IMR-90 (cell line): ENCODE measurements around the gene ZNF486. TPM values are rescaled to one million over a fixed set of nuclear protein-coding genes. Genes with fewer than 3 reads are reported as not detected.

ENCODE experiments used
- ATAC-seq: fragments of 200-7000 bp; cut with Tn5 transposase; 2 replicates; pipeline ENCODE4 v1.9.1; 2020; ENCODE audit warnings: low read depth, mild to moderate bottlenecking, moderate library complexity
- BruUV-seq: library from RNA; stranded (reverse); fragments of 400-500 nt; replicated peaks from 2 replicates; lab custom pipeline; 2021; lab: Mats Ljungman, UMichigan
- CTCF ChIA-PET: fragments of 300-600 bp; formaldehyde crosslinking; extraction: SDS; loops from one replicate; lab custom pipeline; 2021; ENCODE audit warnings: antibody characterized with exemption; lab: Yijun Ruan, JAX
- POLR2A ChIA-PET: fragments of 300-600 bp; sonication (Branson Sonifier 250); formaldehyde crosslinking; loops from one replicate; lab custom pipeline; 2022; ENCODE audit warnings: antibody characterized with exemption; ENCODE audit not compliant: unreplicated experiment; lab: Charles Lee
- DNase-seq: peaks from one replicate; pipeline ENCODE4 v3.0.0; 2013
- H2AFZ ChIP-seq: replicated peaks from 2 replicates; pipeline ENCODE3; 2013; ENCODE audit warnings: low read length, mild to moderate bottlenecking; ENCODE audit not compliant: poor library complexity
- H2AK5ac ChIP-seq: 2 replicates; pipeline ENCODE4 v1.6.1; 2013; ENCODE audit warnings: low read depth, low read length, inconsistent platforms
- H2AK9ac ChIP-seq: replicated peaks from 2 replicates; pipeline ENCODE3; 2013; ENCODE audit warnings: mild to moderate bottlenecking, low read depth, low read length, moderate library complexity; ENCODE audit not compliant: poor library complexity
- H2BK120ac ChIP-seq: 2 replicates; pipeline ENCODE4 v1.6.1; 2013; ENCODE audit warnings: low read depth, low read length, inconsistent platforms
- H2BK15ac ChIP-seq: 3 replicates; pipeline ENCODE4 v1.6.1; 2013; ENCODE audit warnings: low read depth, low read length, inconsistent platforms
- H2BK20ac ChIP-seq: 2 replicates; pipeline ENCODE4 v1.6.1; 2013; ENCODE audit warnings: low read depth, mild to moderate bottlenecking, inconsistent platforms, low read length, moderate library complexity
- H2BK5ac ChIP-seq: 2 replicates; pipeline ENCODE4 v1.6.1; 2013; ENCODE audit warnings: mild to moderate bottlenecking, low read depth, low read length, inconsistent platforms; ENCODE audit not compliant: poor library complexity, severe bottlenecking
- H3K14ac ChIP-seq: replicated peaks from 2 replicates; pipeline ENCODE4 v1.6.1; 2013; ENCODE audit warnings: low read depth, low read length, inconsistent platforms
- H3K18ac ChIP-seq: 2 replicates; pipeline ENCODE4 v1.6.1; 2013; ENCODE audit warnings: low read depth, low read length, control low read depth
- H3K23ac ChIP-seq: 2 replicates; pipeline ENCODE4 v1.6.1; 2013; ENCODE audit warnings: low read depth, low read length, inconsistent platforms
- H3K27ac ChIP-seq: 2 replicates; pipeline ENCODE4 v1.5.1; 2013; ENCODE audit warnings: mild to moderate bottlenecking, control low read depth, low read length; ENCODE audit not compliant: insufficient read depth
- H3K27me3 ChIP-seq: 2 replicates; pipeline ENCODE4 v1.6.1; 2013; ENCODE audit warnings: low read length; ENCODE audit not compliant: control insufficient read depth, insufficient read depth
- H3K36me3 ChIP-seq: 2 replicates; pipeline ENCODE4 v1.6.1; 2013; ENCODE audit warnings: low read length, mixed read lengths; ENCODE audit not compliant: control insufficient read depth, insufficient read depth
- H3K4ac ChIP-seq: 2 replicates; pipeline ENCODE4 v1.6.1; 2013; ENCODE audit warnings: low read depth, low read length, inconsistent platforms
- H3K4me1 ChIP-seq: 2 replicates; pipeline ENCODE4 v1.6.1; 2013; ENCODE audit warnings: low read length, mixed read lengths; ENCODE audit not compliant: control insufficient read depth, insufficient read depth
- H3K4me2 ChIP-seq: 2 replicates; pipeline ENCODE4 v1.6.1; 2013; ENCODE audit warnings: low read depth, mild to moderate bottlenecking, control low read depth, low read length, moderate library complexity
- H3K4me3 ChIP-seq: 2 replicates; pipeline ENCODE4 v1.5.1; 2013; ENCODE audit warnings: low read depth, mild to moderate bottlenecking, control low read depth, low read length, moderate library complexity; ENCODE audit not compliant: insufficient read depth
- H3K56ac ChIP-seq: 2 replicates; pipeline ENCODE4 v1.6.1; 2013; ENCODE audit warnings: low read length, inconsistent platforms; ENCODE audit not compliant: insufficient read depth; ENCODE audit errors: extremely low read depth
- H3K79me1 ChIP-seq, 2 experiments: 2 replicates each; pipeline ENCODE4 v1.6.1; 2013; ENCODE audit warnings: low read length in 2 of 2, inconsistent platforms in 1 of 2, low read depth in 1 of 2
- H3K9ac ChIP-seq: 2 replicates; pipeline ENCODE4 v1.6.1; 2013; ENCODE audit warnings: low read depth, low read length, control low read depth
- H3K9me1 ChIP-seq: 2 replicates; pipeline ENCODE4 v1.6.1; 2013; ENCODE audit warnings: low read length, inconsistent platforms; ENCODE audit not compliant: insufficient read depth
- H3K9me3 ChIP-seq: 2 replicates; pipeline ENCODE4 v1.6.1; 2013; ENCODE audit warnings: low read length; ENCODE audit not compliant: control insufficient read depth, insufficient read depth
- H4K20me1 ChIP-seq: 2 replicates; pipeline ENCODE4 v1.6.1; 2013; ENCODE audit warnings: low read length, inconsistent platforms; ENCODE audit not compliant: insufficient read depth
- H4K5ac ChIP-seq: 2 replicates; pipeline ENCODE4 v1.6.1; 2013; ENCODE audit warnings: mild to moderate bottlenecking, low read depth, low read length, control low read depth
- H4K8ac ChIP-seq, 2 experiments: 2 replicates each; pipeline ENCODE4 v1.6.1; 2013; ENCODE audit warnings: low read depth in 2 of 2, low read length in 2 of 2, control low read depth in 1 of 2, inconsistent platforms in 1 of 2
- H4K91ac ChIP-seq: 2 replicates; pipeline ENCODE4 v1.6.1; 2013; ENCODE audit warnings: low read depth, low read length, inconsistent platforms; ENCODE audit not compliant: insufficient read depth
- BHLHE40 ChIP-seq: fragments of 150-350 bp; IDR thresholded peaks from 2 replicates; pipeline ENCODE4 v1.6.1; 2016; ENCODE audit warnings: mild to moderate bottlenecking, low read depth, low read length
- CEBPB ChIP-seq: IDR thresholded peaks from 2 replicates; pipeline ENCODE4 v1.6.1; 2012; ENCODE audit warnings: low read depth, low read length, improper control_type of control experiment
- ELK1 ChIP-seq: fragments of 150-350 bp; IDR thresholded peaks from 2 replicates; pipeline ENCODE4 v1.6.1; 2016; ENCODE audit warnings: low read depth, mild to moderate bottlenecking, low read length, moderate library complexity, borderline replicate concordance
- FOS ChIP-seq: fragments of 150-350 bp; IDR thresholded peaks from 2 replicates; pipeline ENCODE4 v1.6.1; 2016; ENCODE audit warnings: low read depth, low read length
- MAFK ChIP-seq: IDR thresholded peaks from 2 replicates; pipeline ENCODE4 v1.6.1; 2012; ENCODE audit warnings: low read depth, low read length, improper control_type of control experiment
- MAZ ChIP-seq: IDR thresholded peaks from 2 replicates; pipeline ENCODE4 v1.6.1; 2012; ENCODE audit warnings: low read depth, mild to moderate bottlenecking, low read length, improper control_type of control experiment, moderate library complexity, borderline replicate concordance
- MXI1 ChIP-seq: IDR thresholded peaks from 2 replicates; pipeline ENCODE4 v1.6.1; 2012; ENCODE audit warnings: low read depth, mild to moderate bottlenecking, low read length, moderate library complexity, borderline replicate concordance
- NFE2L2 ChIP-seq: fragments of 150-350 bp; IDR thresholded peaks from 2 replicates; pipeline ENCODE4 v1.6.1; 2016; ENCODE audit warnings: low read depth, mild to moderate bottlenecking, low read length
- POLR2A ChIP-seq: IDR thresholded peaks from 2 replicates; pipeline ENCODE4 v1.6.1; 2012; ENCODE audit warnings: mild to moderate bottlenecking, low read depth, low read length
- RAD21 ChIP-seq: IDR thresholded peaks from 2 replicates; pipeline ENCODE4 v1.6.1; 2012; ENCODE audit warnings: low read length, improper control_type of control experiment
- RCOR1 ChIP-seq: IDR thresholded peaks from 2 replicates; pipeline ENCODE4 v1.6.1; 2012; ENCODE audit warnings: mild to moderate bottlenecking, low read length, improper control_type of control experiment; ENCODE audit not compliant: insufficient replicate concordance
- RFX5 ChIP-seq: IDR thresholded peaks from 2 replicates; pipeline ENCODE4 v1.8.0; 2012; ENCODE audit warnings: low read depth, mild to moderate bottlenecking, low read length, moderate library complexity
- USF2 ChIP-seq: fragments of 150-350 bp; IDR thresholded peaks from 2 replicates; pipeline ENCODE4 v1.6.1; 2017; ENCODE audit warnings: mild to moderate bottlenecking, antibody characterized with exemption, low read length, low read depth
- dilution Hi-C: fragments of 300-500 bp; cut with HindIII; formaldehyde crosslinking; loops from one replicate; pipeline ENCODE4 v1.14.3; 2018; ENCODE audit warnings: low sequenced_read_pairs; ENCODE audit not compliant: unreplicated experiment
- in situ Hi-C: fragments of 300-500 bp; cut with MboI; formaldehyde crosslinking; loops from 3 replicates; pipeline ENCODE4 v1.14.3; 2019; ENCODE audit warnings: low sequenced_read_pairs, inconsistent platforms, mixed read lengths
- intact Hi-C: fragments of 100-400 bp; cut with micrococcal nuclease; formaldehyde crosslinking; loops from 2 replicates; pipeline ENCODE4 v1.10.0; 2022
- polyA plus RNA-seq, 3 experiments: library from polyadenylated mRNA; depleted of rRNA; stranded (reverse); fragments of >200 nt; gene quantifications; 2 replicates each; pipeline ENCODE4 v1.2.3, GENCODE V29; 2012; ENCODE audit warnings: low replicate concordance in 1 of 3
- total RNA-seq: library from RNA; depleted of rRNA; stranded (reverse); fragments of >200 nt; gene quantifications from 2 replicates; pipeline ENCODE4 v1.2.3, GENCODE V29; 2012

Gene ZNF486
- total and polyA plus RNA-seq, 2 of the 4 experiments (the other 2 are of a cell fraction) = 2.2 to 4.1 TPM

GRCh38 chr19:20182222-20182785 is 15.3 kb downstream of the ZNF486 start:
- Histone ChIP-seq H2AFZ (no peak overlapping the region), H2BK15ac (no peak overlapping the region), H3K9me3 (no peaks in the 10 kb centered on the region), H2BK120ac (no peak overlapping the region), H3K18ac (no peak overlapping the region), H3K36me3 (peaks cover 1% of the 10 kb centered on the region; the same call in 1 of the 2 replicates), H3K4me2 (no peak overlapping the region), H3K23ac (no peak overlapping the region), H4K8ac (no peak overlapping the region), H3K14ac (no peak overlapping the region), H2AK5ac (no peak overlapping the region), H3K4ac (no peak overlapping the region), H3K9me1 (no peaks in the 10 kb centered on the region), H3K56ac (no peak overlapping the region), H3K4me3 (no peak overlapping the region), H3K27me3 (no peaks in the 10 kb centered on the region), H3K9ac (no peak overlapping the region), H3K79me1 (no peaks in the 10 kb centered on the region; a peak in 1 of 4 replicates), H4K20me1 (no peaks in the 10 kb centered on the region), H4K5ac (no peak overlapping the region), H4K91ac (no peak overlapping the region), H2BK5ac (no peak overlapping the region), H3K27ac (no peak overlapping the region), H2BK20ac (no peak overlapping the region), H3K4me1 (no peaks in the 10 kb centered on the region), H2AK9ac (no peak overlapping the region)
- POLR2A ChIA-PET = no interaction called here
- no peak for ATAC-seq
- no peak for DNase-seq
- no TSS peak for BruUV-seq
- dilution Hi-C loops (no loop called here), in situ Hi-C loops (no loop called here), intact Hi-C loops (no loop called here)
- CTCF ChIA-PET = no interaction called here
- TF ChIP-seq MXI1 (no peak), NFE2L2 (no peak), CEBPB (no peak), BHLHE40 (no peak), MAFK (no peak), ELK1 (no peak), FOS (no peak), POLR2A (no peak), RAD21 (no peak), MAZ (no peak), USF2 (no peak), RFX5 (no peak), RCOR1 (no peak)
